Trophoblast cell (in vitro differentiated cells and primary cell): ENCODE data around the gene ARID4A.
"Not testable (repeated sequence)": the region's sequence is repeated elsewhere in the genome, so short reads cannot be mapped to it uniquely, and the experiment has no call there.

ENCODE experiments used
- DNase-seq, 2 donors: peaks; one replicate each; pipeline ENCODE4 v3.0.0-alpha.2; 2016
- H2AFZ ChIP-seq: 2 replicates; pipeline ENCODE4 v1.6.1; 2013; ENCODE audit warnings: low read length, moderate library complexity, mild to moderate bottlenecking; ENCODE audit not compliant: insufficient read depth, poor library complexity
- H2AK5ac ChIP-seq: 2 replicates; pipeline ENCODE4 v1.6.1; 2013; ENCODE audit warnings: mild to moderate bottlenecking, low read length
- H2BK120ac ChIP-seq: 2 replicates; pipeline ENCODE4 v1.6.1; 2013; ENCODE audit warnings: low read length, mild to moderate bottlenecking, moderate library complexity; ENCODE audit not compliant: insufficient read depth, poor library complexity
- H2BK12ac ChIP-seq: 2 replicates; pipeline ENCODE4 v1.6.1; 2013; ENCODE audit warnings: mild to moderate bottlenecking, low read length, moderate library complexity
- H2BK5ac ChIP-seq: 2 replicates; pipeline ENCODE4 v1.6.1; 2013; ENCODE audit warnings: low read length, low read depth, moderate library complexity, mild to moderate bottlenecking; ENCODE audit not compliant: poor library complexity
- H3K14ac ChIP-seq: 2 replicates; pipeline ENCODE4 v1.6.1; 2013; ENCODE audit warnings: mild to moderate bottlenecking, low read length
- H3K18ac ChIP-seq: 2 replicates; pipeline ENCODE4 v1.6.1; 2013; ENCODE audit warnings: mild to moderate bottlenecking, low read length
- H3K23ac ChIP-seq: 2 replicates; pipeline ENCODE4 v1.6.1; 2013; ENCODE audit warnings: low read length
- H3K27ac ChIP-seq: 2 replicates; pipeline ENCODE4 v1.5.1; 2013; ENCODE audit warnings: low read depth, mild to moderate bottlenecking, inconsistent platforms, low read length, moderate library complexity
- H3K27me3 ChIP-seq: 2 replicates; pipeline ENCODE4 v1.6.1; 2013; ENCODE audit warnings: inconsistent platforms, mild to moderate bottlenecking, low read length, moderate library complexity; ENCODE audit not compliant: insufficient read depth
- H3K36me3 ChIP-seq, 2 experiments: 1 replicate in 1 of 2; 2 replicates in 1 of 2; pipeline ENCODE4 v1.6.1; 2013; ENCODE audit warnings: low read length in 2 of 2, mild to moderate bottlenecking in 2 of 2, moderate library complexity in 1 of 2; ENCODE audit not compliant: insufficient read depth in 2 of 2, control insufficient read depth in 1 of 2
- H3K4ac ChIP-seq: 2 replicates; pipeline ENCODE4 v1.6.1; 2013; ENCODE audit warnings: low read depth, mild to moderate bottlenecking, low read length, moderate library complexity
- H3K4me1 ChIP-seq, 2 experiments: 1 replicate in 1 of 2; 2 replicates in 1 of 2; pipeline ENCODE4 v1.6.1; 2013; ENCODE audit warnings: low read length in 2 of 2, mild to moderate bottlenecking in 2 of 2, moderate library complexity in 1 of 2; ENCODE audit not compliant: insufficient read depth in 2 of 2, control insufficient read depth in 1 of 2
- H3K4me2 ChIP-seq: 2 replicates; pipeline ENCODE4 v1.6.1; 2013; ENCODE audit warnings: inconsistent platforms, mild to moderate bottlenecking, low read length, moderate library complexity
- H3K4me3 ChIP-seq: 2 replicates; pipeline ENCODE4 v1.5.1; 2013; ENCODE audit warnings: mild to moderate bottlenecking, low read depth, low read length, inconsistent platforms
- H3K79me1 ChIP-seq: one replicate; pipeline ENCODE4 v1.6.1; 2013; ENCODE audit warnings: low read length
- H3K79me2 ChIP-seq: 2 replicates; pipeline ENCODE4 v1.6.1; 2013; ENCODE audit warnings: low read length, mild to moderate bottlenecking; ENCODE audit not compliant: control insufficient read depth, insufficient read depth, poor library complexity
- H3K9ac ChIP-seq: 2 replicates; pipeline ENCODE4 v1.6.1; 2013; ENCODE audit warnings: mild to moderate bottlenecking, low read length
- H3K9me3 ChIP-seq: 2 replicates; pipeline ENCODE4 v1.6.1; 2013; ENCODE audit warnings: low read depth, mild to moderate bottlenecking, control low read depth, inconsistent platforms, low read length; ENCODE audit not compliant: insufficient read depth
- H4K12ac ChIP-seq: 2 replicates; pipeline ENCODE4 v1.6.1; 2013; ENCODE audit warnings: low read depth, mild to moderate bottlenecking, low read length, moderate library complexity
- H4K8ac ChIP-seq: 2 replicates; pipeline ENCODE4 v1.6.1; 2013; ENCODE audit warnings: low read depth, mild to moderate bottlenecking, low read length, moderate library complexity
- H4K91ac ChIP-seq: one replicate; pipeline ENCODE4 v1.6.1; 2013; ENCODE audit warnings: low read depth, mild to moderate bottlenecking, low read length, moderate library complexity
- WGBS: extraction: QIAGEN DNeasy Blood & Tissue Kit; methylation state at CpG from one replicate; pipeline ENCODE4 v1.1.7; 2013; ENCODE audit warnings: missing lambda C conversion rate; ENCODE audit not compliant: insufficient read length, insufficient coverage; ENCODE audit errors: extremely low coverage; 5-methylcytosine and 5-hydroxymethylcytosine counted together

Gene ARID4A

DNA sequence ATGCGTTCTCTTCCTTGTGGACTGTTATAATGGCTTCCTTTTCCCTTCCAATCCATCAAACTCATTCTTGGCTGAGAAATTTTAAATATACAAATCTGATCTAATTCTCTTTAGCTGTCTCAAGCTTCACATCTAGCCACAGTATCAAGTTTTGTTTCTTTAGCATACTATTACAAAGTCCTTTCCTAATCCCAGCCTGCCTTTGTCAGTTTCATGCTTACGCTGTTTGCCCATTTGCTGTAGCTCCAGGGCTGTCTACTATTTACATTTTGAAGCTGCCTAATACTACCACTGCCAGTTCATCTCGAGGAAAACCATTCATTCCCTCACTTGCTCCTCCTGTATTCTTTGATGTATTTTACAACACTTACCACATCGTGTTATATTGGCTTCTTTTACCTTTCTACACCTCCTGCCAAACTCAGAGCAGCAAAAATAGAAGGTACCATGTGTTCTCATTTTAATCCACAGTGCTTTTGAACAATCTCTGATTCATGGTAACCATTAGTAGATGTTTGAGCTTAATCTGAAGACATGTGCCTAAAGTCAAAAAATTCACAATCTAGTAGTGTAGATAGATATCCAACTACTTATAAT, 42.9 kb downstream of the ARID4A start:
- no peaks in the 10 kb centered on the region for H3K9me3 ChIP-seq
- H3K79me1 ChIP-seq, result no peaks in the 10 kb centered on the region
- H3K36me3 ChIP-seq, result peaks cover 5 to 7% of the 10 kb centered on the region in 2 experiments
- H2AFZ ChIP-seq, result no peak overlapping the region
- no peak overlapping the region for H3K9ac ChIP-seq
- no peak overlapping the region for H2AK5ac ChIP-seq
- H3K4me2 ChIP-seq, result no peak overlapping the region
- DNase-seq, result no peak
- no peak overlapping the region for H3K4ac ChIP-seq
- H3K4me3 ChIP-seq, result no peak overlapping the region
- no CpG with 5 or more reads among the region's 4 CpGs for WGBS
- no peaks in the 10 kb centered on the region for H3K27me3 ChIP-seq
- no peak overlapping the region for H2BK5ac ChIP-seq
- no peak overlapping the region for H2BK12ac ChIP-seq
- H3K27ac ChIP-seq, result no peak overlapping the region
- no peak overlapping the region for H3K18ac ChIP-seq
- no peak overlapping the region for H4K8ac ChIP-seq
- no peak overlapping the region for H4K12ac ChIP-seq
- H3K23ac ChIP-seq, result no peak overlapping the region
- no peaks in the 10 kb centered on the region for H3K4me1 ChIP-seq
- H2BK120ac ChIP-seq, result no peak overlapping the region
- H3K14ac ChIP-seq, result no peak overlapping the region
- H4K91ac ChIP-seq, result no peak overlapping the region
- no peaks in the 10 kb centered on the region for H3K79me2 ChIP-seq

DNA sequence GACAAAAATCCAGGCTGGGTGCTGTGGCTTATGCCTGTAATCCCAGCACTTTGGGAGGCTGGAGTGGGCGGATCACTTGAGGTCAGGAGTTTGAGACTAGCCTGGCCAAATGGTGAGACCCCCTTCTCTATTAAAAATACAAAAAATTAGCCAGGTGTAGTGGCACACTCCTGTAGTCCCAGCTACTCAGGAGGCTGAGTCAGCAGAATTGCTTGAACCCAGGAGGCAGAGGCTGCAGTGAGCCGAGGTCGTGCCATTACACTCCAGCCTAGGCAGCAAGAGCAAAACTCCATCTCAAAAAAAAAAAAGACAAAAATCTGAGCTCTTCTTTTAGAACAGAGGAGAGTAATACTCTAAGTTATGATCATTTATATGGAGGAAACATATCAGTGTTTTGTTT, 45.2 kb downstream of the ARID4A start:
- not testable (repeated sequence) for H2AFZ ChIP-seq, H4K91ac ChIP-seq, H2BK12ac ChIP-seq, H3K4me2 ChIP-seq, H2BK5ac ChIP-seq, H3K4ac ChIP-seq, H3K27ac ChIP-seq, H3K4me1 ChIP-seq, H3K23ac ChIP-seq, H3K79me2 ChIP-seq, DNase-seq, H3K36me3 ChIP-seq, H3K79me1 ChIP-seq, H3K9me3 ChIP-seq, H4K12ac ChIP-seq, H3K27me3 ChIP-seq, H4K8ac ChIP-seq, H3K14ac ChIP-seq, H3K18ac ChIP-seq, H3K9ac ChIP-seq, H3K4me3 ChIP-seq, H2AK5ac ChIP-seq, H2BK120ac ChIP-seq
- WGBS, result no CpG with 5 or more reads among the region's 3 CpGs

DNA sequence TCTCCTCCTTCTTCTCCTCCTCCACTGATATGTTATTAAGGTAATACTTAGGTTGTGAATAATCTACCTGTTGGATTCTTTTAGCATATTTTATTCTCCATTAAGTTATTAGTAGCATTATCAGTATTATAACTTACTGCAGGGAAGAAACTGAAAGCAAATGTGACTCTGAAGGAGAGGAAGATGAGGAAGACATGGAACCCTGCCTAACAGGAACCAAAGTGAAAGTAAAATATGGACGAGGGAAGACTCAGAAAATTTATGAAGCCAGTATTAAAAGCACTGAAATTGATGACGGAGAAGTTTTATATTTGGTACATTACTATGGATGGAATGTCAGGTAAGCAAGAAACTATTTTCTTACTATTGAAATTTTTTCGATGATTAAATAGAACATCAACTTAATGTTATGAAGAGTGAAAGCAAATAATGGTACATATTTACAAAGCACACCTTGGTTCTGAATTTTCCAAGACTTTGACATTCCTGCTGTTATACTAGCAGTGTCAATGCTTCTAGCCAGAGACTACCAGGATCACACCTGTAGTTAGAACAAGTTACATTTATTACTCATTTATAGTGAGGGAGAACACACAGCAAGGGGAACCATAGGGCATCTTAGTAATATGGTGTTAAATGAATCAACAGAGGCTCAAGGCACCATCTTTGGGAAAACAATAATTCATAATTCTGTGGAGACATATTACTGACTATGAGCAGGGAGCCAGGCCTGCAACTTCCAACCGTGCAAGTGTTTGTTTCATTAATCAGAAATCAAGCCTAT, 55.4 kb downstream of the ARID4A start:
- H2BK5ac ChIP-seq, result no peak overlapping the region
- no peaks in the 10 kb centered on the region for H3K27me3 ChIP-seq
- no peak overlapping the region for H4K91ac ChIP-seq
- no peaks in the 10 kb centered on the region for H3K4me1 ChIP-seq
- no peaks in the 10 kb centered on the region for H3K79me2 ChIP-seq
- H3K4me2 ChIP-seq, result no peak overlapping the region
- H3K4ac ChIP-seq, result no peak overlapping the region
- no peak overlapping the region for H2BK12ac ChIP-seq
- no peak overlapping the region for H3K27ac ChIP-seq
- H4K8ac ChIP-seq, result no peak overlapping the region
- no peak overlapping the region for H3K4me3 ChIP-seq
- H4K12ac ChIP-seq, result no peak overlapping the region
- H3K36me3 ChIP-seq, result peaks cover 4 to 6% of the 10 kb centered on the region in 2 experiments
- no peak overlapping the region for H3K14ac ChIP-seq
- no peak overlapping the region for H2AFZ ChIP-seq
- no peak overlapping the region for H3K23ac ChIP-seq
- DNase-seq, result no peak
- no peak overlapping the region for H2BK120ac ChIP-seq
- H3K18ac ChIP-seq, result no peak overlapping the region
- H3K9me3 ChIP-seq, result no peaks in the 10 kb centered on the region
- no peak overlapping the region for H3K9ac ChIP-seq
- no peak overlapping the region for H2AK5ac ChIP-seq
- H3K79me1 ChIP-seq, result no peaks in the 10 kb centered on the region
- WGBS, result no CpG with 5 or more reads among the region's 4 CpGs

DNA sequence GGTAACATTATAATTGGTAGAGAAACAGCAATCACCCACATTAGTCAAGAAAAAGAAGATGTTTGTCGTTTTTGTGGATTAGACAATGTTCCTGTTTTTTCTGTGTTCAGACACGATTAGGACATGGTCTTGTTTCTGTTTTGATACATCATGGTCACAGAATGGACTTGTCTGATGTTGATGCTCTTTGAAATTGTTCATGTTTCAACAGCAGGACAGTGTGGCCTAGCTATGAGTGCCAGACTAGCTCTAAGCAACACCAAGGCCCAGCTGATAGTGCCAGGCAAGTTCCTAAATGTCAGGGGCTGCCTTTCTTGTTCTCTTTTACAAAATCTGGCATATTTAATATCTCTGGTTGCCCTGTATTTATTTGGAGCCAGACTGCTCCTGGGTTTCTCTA, 56.5 kb downstream of the ARID4A start:
- Histone ChIP-seq H2AK5ac (no peak overlapping the region), H3K4me1 (no peaks in the 10 kb centered on the region), H4K8ac (no peak overlapping the region), H4K12ac (no peak overlapping the region), H2AFZ (no peak overlapping the region), H3K79me2 (no peaks in the 10 kb centered on the region), H2BK5ac (no peak overlapping the region), H3K4ac (no peak overlapping the region), H3K18ac (no peak overlapping the region), H4K91ac (no peak overlapping the region), H3K9ac (no peak overlapping the region), H3K79me1 (no peaks in the 10 kb centered on the region), H3K27ac (no peak overlapping the region), H2BK120ac (no peak overlapping the region), H3K36me3 (peaks cover 1 to 8% of the 10 kb centered on the region in 2 experiments), H3K23ac (no peak overlapping the region), H3K4me2 (no peak overlapping the region), H3K27me3 (no peaks in the 10 kb centered on the region), H3K4me3 (no peak overlapping the region), H2BK12ac (no peak overlapping the region), H3K14ac (no peak overlapping the region), H3K9me3 (no peaks in the 10 kb centered on the region)
- no CpG with 5 or more reads among the region's 2 CpGs for WGBS
- no peak for DNase-seq
